NCI-H1694 (cell line): ENCODE data around the gene SRP68.
"Not testable (repeated sequence)": the region's sequence is repeated elsewhere in the genome, so short reads cannot be mapped to it uniquely, and the experiment has no call there.

Experiments
- DNase-seq: peaks from one replicate; lab custom pipeline; 2025; lab: John Stamatoyannopoulos, UW

SRP68 gene

DNA sequence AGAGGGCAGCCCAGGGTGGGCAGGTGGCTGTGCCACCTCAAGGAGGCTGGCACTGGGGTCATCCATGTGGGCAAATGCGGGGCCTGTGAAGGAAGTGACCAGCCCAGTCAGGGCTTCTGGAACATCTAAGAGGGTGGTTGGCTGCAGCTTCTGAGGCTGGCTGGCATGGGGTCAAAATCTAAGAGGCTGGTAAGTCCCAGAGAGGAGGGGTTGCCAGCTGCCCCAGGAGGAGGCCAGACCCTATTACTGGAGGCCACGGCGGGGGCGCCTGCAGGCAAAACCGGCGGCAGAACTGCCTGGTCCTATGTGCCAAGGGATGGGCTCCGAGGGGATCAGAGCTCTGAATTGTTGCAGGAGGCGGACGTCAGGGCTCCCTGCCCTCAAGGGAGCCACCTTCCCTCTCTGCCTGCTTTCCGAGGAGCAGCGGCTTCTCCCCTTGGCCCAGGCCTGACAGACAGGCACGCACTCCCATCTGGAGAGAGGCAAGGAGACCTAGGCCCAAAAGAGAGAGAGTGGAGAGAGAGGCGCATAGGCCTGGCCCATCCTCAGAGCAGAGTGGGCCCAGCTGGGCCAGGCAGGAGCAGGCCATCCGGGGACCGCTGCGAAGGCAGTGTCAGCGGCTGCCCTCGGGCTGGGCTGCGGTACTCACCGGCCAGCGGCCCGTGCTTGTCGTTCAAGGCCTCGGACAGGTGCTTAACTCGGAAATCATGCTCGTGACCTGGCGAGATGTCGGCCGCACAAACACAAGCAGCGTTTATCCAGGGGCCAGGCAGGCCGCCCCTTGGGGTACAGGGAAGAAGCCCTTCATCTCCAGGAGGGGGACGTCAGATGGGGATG is 17.6 kb upstream of the SRP68 start:
- DNase-seq: no peak

DNA sequence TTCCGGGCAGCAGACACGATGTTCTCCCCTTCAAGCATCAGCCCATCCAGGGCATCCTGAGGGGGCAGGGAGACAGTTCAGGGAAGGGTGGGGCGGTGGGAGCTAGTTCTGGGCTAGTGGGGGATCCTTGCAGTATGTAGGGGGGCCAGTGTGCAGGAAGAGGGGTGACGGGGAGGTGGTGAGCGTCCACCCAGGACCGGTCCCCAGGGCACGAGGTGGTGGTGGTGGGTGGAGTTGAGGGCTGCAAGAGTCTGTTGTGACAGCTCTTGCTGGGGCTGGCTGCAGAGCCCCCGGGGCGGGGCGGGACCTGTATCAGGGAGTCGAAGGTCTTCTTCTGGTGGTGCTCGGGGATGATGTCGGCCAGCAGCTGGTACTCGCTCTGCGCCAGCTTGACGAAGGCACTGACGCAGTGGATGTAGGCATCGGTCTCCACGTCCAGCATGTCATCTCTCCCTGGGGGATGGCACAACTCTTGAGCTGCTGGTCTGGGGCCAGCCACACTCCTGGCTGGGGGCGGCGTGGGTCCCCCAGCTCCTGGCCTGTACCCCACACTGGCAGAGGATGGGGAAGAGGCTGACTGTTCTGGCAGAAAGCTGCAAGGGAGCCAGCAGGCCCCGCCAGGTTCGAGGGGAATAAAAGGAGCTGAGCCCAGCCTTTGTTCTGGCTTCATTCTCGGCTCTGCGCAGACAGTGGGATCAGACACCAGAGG is 16.7 kb upstream of the SRP68 start:
- DNase-seq: no peak

DNA sequence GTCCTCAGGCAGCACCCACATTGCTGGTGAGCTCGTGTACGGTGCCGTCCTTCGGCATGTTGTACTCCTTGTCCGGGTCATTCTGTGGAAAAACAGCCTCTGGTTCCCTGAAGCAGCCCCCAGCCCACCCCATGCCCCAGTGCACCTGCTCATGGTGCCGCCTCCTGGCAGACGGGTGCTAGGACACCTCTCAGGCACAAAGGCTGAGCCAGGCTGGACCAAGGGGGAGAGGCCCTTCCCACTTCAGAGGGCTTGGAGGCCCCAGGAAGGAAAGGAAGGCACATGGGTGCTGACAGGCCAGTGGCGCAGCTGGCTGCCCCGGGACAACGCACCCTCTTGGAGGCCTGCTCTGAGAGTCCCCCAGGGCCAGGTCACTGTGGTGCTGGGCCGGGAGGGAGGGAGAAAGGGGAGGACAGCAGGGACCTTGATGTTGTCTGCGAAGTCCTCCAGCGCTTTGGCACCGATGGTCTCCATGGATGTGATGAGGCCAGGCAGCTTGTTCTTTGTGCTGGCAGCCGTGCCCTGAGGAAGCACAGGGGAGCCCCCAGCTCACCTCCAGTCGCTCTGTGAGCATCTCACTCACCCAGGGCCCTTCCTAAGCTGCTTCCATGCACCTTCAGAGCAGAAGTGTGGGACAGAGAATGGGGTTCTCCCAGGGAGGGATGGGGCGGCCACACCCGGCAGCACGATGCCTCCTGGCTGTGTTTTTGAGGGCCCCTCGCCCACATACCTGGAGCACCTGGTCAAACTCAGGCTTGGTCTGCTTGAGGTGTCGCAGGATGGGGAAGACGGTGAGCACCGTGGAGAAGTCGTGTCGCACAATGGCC is 15.9 kb upstream of the SRP68 start:
- DNase-seq: no peak

DNA sequence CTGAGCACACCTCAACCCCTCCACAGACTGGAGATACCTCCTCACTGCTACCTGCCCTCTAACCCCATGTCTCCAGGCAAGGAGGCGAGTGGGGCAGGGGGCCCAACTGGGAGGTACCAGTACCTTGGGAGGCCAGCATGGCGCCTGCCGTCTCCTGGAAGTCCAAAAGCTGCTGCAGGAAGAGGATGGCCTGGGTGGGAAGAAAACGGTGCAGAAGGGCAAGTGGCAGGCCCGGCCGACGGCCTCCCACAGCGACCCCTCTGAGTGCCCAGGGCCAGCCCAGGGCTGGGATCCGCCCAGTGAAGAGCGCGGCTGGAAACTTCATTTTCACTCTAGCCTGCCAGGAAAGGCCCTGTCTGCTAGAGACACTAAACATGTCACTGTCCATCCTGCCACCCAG is 15.2 kb upstream of the SRP68 start:
- no peak for DNase-seq

DNA sequence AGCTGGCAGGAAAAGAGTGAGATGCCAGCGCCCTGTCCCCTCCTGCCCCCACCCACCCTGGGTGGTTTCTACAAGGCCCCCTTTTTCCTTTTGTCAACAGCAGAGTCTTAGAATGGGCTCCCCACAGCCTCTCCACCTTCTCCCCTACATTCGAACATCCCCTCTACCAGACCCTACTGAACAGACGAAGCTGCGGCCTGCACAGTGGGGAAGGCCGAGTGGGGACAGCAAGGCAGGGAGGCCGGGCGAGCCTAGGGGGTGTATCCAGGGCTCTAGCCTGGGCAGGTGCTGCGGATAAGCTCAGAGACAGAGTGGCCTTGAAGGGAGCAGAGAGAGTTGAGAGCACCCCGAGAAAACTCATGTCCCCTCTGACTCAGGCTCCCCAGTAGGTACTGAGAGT is 14.1 kb upstream of the SRP68 start:
- DNase-seq: no peak

DNA sequence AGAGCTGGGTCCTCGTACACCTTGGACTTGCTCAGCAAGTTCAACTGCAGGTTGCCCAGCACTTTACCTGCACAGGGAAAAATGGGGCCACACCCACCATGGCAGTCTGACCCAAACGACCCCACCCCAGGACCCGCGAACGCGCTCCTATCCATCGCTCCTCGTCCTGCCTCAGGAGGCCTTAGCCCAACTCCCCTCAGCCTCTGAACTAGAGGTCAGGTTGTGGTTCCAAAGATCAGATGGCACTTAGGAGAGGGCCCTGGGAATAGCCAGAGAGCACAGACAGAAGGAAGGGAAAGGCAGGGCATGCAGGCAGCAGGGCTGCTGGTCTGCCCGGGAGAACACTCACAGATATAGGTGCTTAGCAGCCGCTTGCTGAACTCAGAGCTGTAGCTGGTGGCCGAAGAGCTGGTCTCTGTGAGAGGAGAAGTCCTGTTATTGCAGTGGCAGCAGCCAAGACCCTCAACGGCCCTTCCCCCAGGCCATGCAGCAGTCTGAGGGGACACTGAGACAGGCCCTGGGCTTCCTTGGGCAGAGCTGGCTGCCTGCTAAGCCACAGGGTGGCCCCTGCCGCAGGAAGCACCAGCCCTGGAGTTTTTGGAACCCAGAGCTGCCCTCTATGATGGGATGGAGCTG is 13.5 kb upstream of the SRP68 start:
- DNase-seq: no peak

DNA sequence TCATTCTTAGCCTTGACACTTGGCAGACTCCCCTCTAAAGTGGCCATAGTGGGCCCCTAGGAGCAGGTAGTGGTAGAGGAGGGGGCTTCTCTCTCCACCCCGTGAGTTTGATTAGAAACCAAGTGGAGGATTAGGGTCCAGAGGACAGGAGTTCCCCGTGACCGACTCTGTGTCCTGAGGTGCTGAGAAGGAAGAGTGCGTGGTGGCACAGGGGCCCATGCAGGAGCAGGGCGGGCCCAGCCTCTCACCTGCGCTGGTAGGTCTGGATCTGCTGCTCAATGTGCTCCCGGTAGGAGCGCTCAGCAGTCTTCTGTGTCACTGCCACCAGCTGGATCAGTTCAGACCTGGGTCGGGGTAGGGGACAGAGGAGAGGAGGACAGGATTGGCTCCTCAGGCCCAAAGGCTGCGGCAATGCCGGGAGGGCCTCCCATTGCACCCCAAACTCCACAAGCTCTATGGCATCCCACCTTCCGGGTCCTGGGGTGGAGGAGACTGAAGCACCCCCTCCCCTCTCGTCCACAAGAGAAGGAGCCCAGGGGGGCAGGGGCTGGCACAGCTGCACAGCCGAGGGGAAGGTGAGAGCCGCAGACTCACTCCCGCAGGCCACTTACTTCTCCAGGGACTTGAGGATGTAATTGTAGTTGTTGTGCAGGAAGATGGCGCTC is 12.9 kb upstream of the SRP68 start:
- DNase-seq: no peak

DNA sequence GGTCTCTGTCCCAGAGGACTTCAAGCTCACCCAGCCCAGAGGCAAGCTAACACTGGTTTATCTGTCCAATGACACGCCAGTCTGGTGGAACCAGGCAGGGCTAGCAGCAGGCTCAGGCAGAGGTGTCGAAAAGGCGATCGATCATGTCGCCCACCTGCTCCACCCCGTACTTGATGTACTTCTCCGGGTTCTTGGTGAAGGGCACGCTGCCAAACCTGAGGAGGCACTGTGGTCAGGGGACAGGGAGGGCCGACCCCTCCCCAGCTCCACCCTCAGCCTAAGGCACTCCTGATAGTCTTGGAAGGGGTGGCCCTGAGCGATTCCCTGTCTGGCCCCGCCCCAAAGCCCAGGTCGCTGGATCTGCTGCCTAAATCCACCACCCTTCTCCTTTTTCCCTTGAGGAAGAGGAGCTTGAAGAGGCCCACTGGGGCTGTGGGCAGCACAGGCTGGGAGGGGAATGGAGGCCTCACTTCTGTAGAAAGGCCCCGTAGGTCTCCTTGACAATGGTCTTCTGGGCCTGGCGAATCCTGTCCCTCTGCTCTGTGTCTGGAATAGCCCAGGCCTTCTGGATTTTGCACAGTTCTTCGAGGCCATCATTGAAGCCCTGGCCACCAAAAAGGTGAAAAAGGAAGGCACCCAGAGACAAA is 11.3 kb upstream of the SRP68 start:
- no peak for DNase-seq

DNA sequence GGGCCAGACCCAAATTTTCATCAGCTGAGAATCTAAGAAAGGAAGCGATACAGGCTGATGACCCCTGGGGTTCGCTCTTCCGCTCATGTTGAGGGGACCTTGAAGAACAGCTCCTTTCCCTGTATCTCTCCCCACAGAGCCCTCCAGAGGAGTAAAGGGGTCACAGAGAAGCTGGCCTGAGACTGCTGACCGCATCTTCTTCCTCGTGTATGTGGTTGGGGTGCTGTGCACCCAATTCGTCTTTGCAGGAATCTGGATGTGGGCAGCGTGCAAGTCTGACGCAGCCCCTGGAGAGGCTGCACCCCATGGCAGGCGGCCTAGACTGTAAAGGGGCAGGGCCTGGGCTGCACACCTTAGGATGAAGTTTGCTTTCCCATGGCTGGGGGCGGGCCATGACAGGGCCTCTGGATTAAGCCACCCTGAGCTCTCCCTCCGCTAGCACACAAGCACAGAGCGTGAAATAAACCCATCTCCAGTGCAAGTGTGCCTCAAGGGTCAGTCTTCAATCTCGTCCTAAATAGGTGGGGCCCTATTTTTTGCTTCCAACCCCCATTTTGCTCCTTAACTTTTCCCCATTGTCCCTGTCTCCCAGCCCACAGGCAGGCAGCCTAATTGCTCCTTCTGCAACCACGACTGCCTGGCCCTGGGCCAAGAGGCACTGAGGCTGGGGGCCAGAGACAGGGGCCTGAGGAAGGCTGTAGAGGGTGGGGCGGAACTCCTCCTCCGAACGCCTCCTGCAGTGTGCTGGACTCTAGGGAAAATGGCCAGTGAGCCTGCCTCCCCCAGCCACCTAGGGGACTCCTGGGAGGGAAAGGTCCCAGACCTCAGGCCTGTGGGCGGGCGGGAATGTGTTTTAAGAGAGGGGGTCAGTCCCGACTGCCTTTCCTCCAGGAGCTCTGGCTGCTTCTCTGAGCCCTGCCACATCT is 10.3 kb upstream of the SRP68 start:
- no peak for DNase-seq

DNA sequence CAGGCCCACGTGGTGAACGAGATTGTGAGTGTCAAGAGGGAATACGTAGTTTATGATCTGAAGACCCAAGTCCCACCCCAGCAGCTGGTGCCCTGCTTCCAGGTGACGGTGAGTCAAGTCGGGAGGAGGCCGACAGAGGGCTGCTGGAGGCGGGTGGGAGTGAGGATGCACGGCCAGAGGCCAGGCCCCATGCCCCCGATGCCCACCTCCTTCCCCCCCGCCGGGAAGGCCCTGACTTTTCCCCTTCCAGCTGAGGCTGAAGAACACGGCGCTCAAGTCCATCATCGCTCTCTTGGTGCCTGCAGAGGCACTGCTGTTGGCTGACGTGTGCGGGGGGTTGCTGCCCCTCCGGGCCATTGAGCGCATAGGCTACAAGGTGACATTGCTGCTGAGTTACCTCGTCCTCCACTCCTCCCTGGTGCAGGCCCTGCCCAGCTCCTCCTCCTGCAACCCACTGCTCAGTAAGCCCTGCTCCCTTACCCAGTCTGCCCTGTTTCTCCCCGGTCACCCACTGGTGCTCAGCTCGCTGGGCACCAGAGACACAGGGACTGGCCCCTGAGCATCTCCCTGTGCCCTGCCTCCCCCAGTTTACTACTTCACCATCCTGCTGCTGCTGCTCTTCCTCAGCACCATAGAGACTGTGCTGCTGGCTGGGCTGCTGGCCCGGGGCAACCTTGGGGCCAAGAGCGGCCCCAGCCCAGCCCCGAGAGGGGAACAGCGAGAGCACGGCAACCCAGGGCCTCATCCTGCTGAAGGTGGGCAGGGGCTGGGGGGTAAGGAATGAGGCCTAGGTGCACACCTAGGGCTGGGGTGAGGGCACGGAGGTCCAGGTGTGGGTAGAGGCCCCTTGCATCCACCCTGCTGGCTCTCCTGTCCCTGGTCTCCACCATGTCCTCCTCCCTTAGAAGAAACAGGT is 9.2 kb upstream of the SRP68 start:
- no peak for DNase-seq

DNA sequence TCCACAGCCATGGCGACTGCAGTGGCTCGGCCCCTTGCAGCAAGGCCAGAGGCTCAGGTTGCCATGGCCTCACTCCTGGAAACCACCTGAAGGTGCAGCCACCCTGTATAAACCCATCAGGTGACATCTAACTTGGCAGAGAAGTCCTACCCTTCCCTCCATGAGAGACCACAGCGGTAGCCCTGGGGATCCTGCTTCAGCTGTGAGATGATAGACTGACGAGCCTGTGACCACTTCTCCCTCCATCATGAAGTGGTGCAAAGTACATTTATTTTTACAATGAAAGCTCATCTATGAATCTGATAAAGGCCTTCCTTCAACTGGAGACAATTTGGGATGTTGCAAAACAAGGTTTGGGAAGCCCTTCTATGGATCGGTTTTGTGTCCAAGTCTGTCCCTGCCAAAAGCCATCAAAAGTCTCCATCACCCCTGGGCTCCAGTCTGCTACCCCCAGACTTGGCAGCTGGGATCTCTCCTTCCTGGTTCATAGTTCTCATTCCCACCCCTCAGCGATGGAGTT is 8.5 kb upstream of the SRP68 start:
- no peak for DNase-seq

DNA sequence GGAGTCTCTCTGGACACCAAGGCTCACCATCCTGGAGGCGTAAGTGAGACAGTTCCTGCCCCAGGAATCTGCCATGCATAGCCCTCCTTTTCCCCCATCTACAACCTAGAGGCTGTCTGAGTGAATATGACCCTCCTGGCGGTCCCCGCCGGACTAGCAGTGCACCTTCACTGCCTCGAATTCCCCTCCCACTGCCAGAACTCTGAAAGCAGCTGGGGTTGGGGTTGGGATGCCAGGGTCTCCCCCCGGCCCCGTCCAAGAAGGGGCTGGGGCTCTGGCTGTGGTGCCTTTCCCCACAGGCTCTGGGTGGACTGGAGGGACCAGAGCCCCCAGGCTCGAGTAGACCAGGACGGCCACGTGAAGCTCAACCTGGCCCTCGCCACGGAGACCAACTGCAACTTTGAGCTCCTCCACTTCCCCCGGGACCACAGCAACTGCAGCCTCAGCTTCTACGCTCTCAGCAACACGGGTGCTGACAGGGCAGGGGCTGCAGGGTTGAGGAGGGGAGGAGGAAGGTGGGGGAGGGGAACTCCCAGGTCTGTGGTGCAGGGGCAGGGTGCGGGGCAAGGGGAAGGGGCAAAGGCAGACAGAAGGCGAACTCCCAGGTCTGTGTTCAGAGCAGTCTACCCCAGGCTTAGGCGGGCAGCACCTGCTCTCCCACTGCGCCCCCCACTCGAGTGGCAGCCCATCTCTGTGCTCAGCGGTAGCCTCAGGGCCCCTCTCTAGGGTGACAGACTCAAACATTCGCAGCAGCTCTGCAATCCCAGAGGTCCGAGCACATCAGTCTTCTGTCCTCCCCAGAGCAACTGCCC is 7.8 kb upstream of the SRP68 start:
- no peak for DNase-seq

DNA sequence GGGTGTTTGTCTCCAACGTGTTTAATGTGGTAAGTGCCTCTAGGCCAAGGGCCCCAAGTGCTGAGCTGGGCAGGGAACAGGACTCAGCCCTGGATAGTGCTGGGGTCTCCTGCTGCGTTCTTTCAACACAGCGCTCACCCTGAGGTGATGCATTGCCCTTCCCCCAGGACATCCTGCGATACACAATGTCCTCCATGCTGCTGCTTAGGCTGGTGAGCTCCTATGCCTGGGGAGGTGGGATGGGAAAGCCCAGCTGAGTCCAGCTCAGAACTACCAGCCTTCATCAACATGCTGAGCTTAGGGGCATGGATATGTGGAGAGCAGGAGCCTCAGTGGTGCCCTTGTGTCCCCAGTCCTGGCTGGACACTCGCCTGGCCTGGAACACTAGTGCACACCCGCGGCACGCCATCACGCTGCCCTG is 7.2 kb upstream of the SRP68 start:
- DNase-seq: no peak

DNA sequence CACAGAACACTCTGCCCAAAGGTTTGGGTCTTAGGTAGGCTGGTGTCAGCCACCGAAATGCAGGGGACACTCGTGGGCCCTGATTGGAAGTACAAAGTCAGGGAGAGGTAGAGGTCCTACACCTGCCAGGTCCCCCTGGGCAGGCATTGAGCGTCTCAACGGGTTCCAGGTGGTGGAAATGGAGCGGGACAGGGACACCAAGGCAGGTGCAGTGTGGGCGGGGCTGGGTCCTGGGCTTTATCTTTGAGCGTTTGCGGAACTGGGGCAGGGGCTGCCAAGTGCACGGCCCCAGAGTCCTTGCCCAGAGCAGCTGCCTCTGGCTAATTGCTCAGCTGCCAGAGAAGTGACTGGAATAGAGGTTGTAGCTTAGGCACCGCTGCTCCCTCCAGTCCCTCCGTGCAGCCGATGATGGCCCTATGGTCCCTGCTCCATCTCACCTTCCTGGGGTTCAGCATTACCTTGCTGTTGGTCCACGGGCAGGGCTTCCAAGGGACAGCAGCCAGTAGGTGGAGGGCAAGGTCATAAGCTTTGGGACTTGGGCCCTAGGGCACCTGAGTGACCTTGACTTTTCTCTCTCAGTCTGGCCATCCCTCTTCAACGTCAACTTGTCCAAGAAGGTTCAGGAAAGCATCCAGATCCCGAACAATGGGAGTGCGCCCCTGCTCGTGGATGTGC is 6.7 kb upstream of the SRP68 start, which contains the start of gene ZACN:
ZACN (plus strand) TSS at position 323 of the 675 bp plus-strand sequence; CDS start at position 406, 83 bp downstream.
- DNase-seq: no peak

DNA sequence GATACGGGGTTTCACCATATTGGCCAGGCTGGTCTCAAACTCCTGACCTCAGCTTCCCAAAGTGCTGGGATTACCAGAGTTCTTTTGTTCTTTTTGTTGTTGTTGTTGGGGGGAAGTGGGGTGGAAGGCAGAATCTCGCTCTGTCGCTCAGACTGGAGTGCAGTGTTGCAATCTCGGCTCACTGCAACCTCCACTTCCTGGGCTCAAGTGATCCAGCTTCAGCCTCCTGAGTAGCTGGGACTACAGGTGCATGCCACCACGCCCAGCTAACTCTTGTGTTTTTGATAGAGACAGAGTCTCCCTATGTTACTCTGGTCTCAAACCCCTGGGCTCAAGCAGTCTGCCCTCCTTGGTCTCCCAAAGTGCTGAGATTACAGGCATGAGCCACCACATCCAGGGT is 6.1 kb upstream of the SRP68 start:
- not testable (repeated sequence) for DNase-seq

DNA sequence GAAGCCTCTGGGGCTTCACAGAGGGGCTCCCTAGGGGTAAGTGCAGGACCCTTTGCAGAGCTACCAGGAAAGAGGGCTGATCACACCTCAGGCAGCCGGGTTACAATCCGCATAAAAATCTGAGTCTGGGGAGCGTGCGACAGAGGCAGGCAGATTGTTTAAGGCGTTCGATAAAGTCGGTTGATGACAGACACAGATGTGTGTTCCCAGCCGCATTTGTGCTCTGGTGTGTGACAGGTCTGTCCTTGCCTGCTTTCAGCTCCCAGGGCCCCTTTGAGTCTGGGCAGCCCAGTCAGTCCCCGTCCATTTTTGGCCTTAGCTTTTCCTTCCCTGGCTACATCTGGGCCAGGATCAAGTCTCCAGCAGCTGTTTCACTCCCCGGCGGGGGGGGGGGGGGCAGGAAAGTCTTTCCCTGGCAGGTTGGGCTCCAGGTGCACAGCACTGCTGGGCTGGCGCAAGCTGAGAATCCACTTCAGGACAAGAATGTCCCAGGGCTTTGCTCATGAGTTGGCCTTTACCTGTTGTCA is 5.3 kb upstream of the SRP68 start:
- DNase-seq: no peak
